Sigmoid colon (tissue), 7 donors: ENCODE results near the gene EHBP1. TPM values are rescaled to one million over a fixed set of nuclear protein-coding genes. Genes with fewer than 3 reads are reported as not detected.

Experiments used
- DNase-seq: peaks from one replicate; pipeline ENCODE4 v3.0.0-alpha.2; 2019
- H3K27ac ChIP-seq, 4 donors: fragments of 200-600 bp; sonication (generic); one replicate each; pipeline ENCODE4 v1.5.1; 2016 to 2019; ENCODE audit warnings: mild to moderate bottlenecking in 1 of 4
- H3K27me3 ChIP-seq, 3 donors: fragments of 200-600 bp; sonication (generic); one replicate each; pipeline ENCODE4 v1.5.1; 2019; ENCODE audit warnings: mild to moderate bottlenecking in 1 of 3
- H3K36me3 ChIP-seq, 4 donors: fragments of 200-600 bp; sonication (generic); one replicate each; pipeline ENCODE4 v1.5.1; 2016 to 2019
- H3K4me1 ChIP-seq, 4 donors: fragments of 200-600 bp; sonication (generic); one replicate each; pipeline ENCODE4 v1.5.1; 2017 to 2019
- H3K4me3 ChIP-seq, 4 donors: fragments of 200-600 bp; sonication (generic); one replicate each; pipeline ENCODE4 v1.5.1; 2017 to 2019; ENCODE audit warnings: mild to moderate bottlenecking in 2 of 4, moderate library complexity in 1 of 4
- H3K9me3 ChIP-seq, 4 donors: fragments of 200-600 bp in 3 of 4; sonication (generic) in 3 of 4; one replicate each; pipeline versions ENCODE4 v1.5.1 to v1.6.1; 2013 to 2019
- CTCF ChIP-seq, 4 experiments: fragments of 450-650 bp in 3 of 4; fragments of 200-600 bp in 1 of 4; IDR thresholded peaks; one replicate each; pipeline ENCODE4 v1.5.1; 2016 to 2019; ENCODE audit warnings: antibody characterized with exemption in 4 of 4, mild to moderate bottlenecking in 3 of 4, moderate library complexity in 2 of 4
- EP300 ChIP-seq, 4 donors: sonication (generic); formaldehyde crosslinking; IDR thresholded peaks; one replicate each; pipeline ENCODE4 v1.6.1; 2017; ENCODE audit warnings: antibody characterized with exemption in 4 of 4
- POLR2A ChIP-seq, 2 donors: fragments of 450-650 bp; IDR thresholded peaks; one replicate each; pipeline ENCODE4 v1.6.1; 2016; ENCODE audit warnings: antibody characterized with exemption in 2 of 2, mild to moderate bottlenecking in 2 of 2, moderate library complexity in 2 of 2
- POLR2AphosphoS5 ChIP-seq, 4 donors: sonication (generic); formaldehyde crosslinking; IDR thresholded peaks; one replicate each; pipeline ENCODE4 v1.6.1; 2017; ENCODE audit warnings: antibody characterized with exemption in 4 of 4
- WGBS, 2 donors: extraction: QIAGEN DNeasy Blood & Tissue Kit; methylation state at CpG; one replicate each; pipeline ENCODE4 v1.1.7; 2013; 5-methylcytosine and 5-hydroxymethylcytosine counted together
- intact Hi-C: fragments of 100-400 bp; cut with DNase I; formaldehyde crosslinking; loops from one replicate; pipeline ENCODE4 v1.15.1; 2023
- polyA plus RNA-seq, 3 donors: library from polyadenylated mRNA; stranded (reverse); fragments of 200-250 nt; gene quantifications; one replicate each; pipeline ENCODE4 v1.2.3, GENCODE V29; 2013
- total RNA-seq, 4 donors: library from RNA; depleted of rRNA; stranded (reverse); fragments of >200 nt; gene quantifications; one replicate each; pipeline ENCODE4 v1.1.0, GENCODE V29; 2016
- donor health status: healthy with polysubstance abuse.
- donor health status: Bipolar disorder and iron deficiency.
- donor health status: healthy.

The EHBP1 gene
- total and polyA plus RNA-seq, 7 donors: 12.7 to 161 (median 121) TPM

GRCh38 chr2:62785216-62785615 lies 79.7 kb downstream of the EHBP1 start:
- Histone ChIP-seq H3K27ac (no peak overlapping the region), H3K27me3 (no peaks in the 10 kb centered on the region), H3K4me1 (peaks cover 0 to 77% (median 49%) of the 10 kb centered on the region in 4 donors), H3K4me3 (no peak overlapping the region), H3K9me3 (no peaks in the 10 kb centered on the region), H3K36me3 (no peaks in the 10 kb centered on the region)
- TF ChIP-seq POLR2AphosphoS5 (IDR thresholded peaks at IDR 0.05) (no peak), CTCF (IDR thresholded peaks at IDR 0.05) (no peak), POLR2A (IDR thresholded peaks at IDR 0.05) (no peak), EP300 (IDR thresholded peaks at IDR 0.05) (no peak)
- WGBS, 2 donors: 89 to 92% methylated on average over 3 of the region's 3 CpGs
- intact Hi-C loops: loop anchor here (10.0 kb wide), 1 partner anchor 210 kb away; no protein-coding TSS in a partner anchor
- DNase-seq: no peak

GRCh38 chr2:62785810-62786597 lies 80.5 kb downstream of the EHBP1 start:
- 93% methylated on average over 4 of the region's 4 CpGs for WGBS, 2 donors
- H3K4me1 ChIP-seq: peaks cover 0 to 77% (median 51%) of the 10 kb centered on the region in 4 donors
- TF ChIP-seq EP300 (IDR thresholded peaks at IDR 0.05) (no peak), POLR2AphosphoS5 (IDR thresholded peaks at IDR 0.05) (no peak), CTCF (IDR thresholded peaks at IDR 0.05) (no peak), POLR2A (IDR thresholded peaks at IDR 0.05) (no peak)
- no peak for DNase-seq
- no peaks in the 10 kb centered on the region for H3K36me3 ChIP-seq
- H3K9me3 ChIP-seq: no peaks in the 10 kb centered on the region
- intact Hi-C loops: loop anchor here (10.0 kb wide), 1 partner anchor 209 kb away; no protein-coding TSS in a partner anchor
- H3K27me3 ChIP-seq: no peaks in the 10 kb centered on the region
- H3K4me3 ChIP-seq: no peak overlapping the region
- H3K27ac ChIP-seq: no peak overlapping the region

GRCh38 chr2:62787386-62787785 lies 81.9 kb downstream of the EHBP1 start:
- TF ChIP-seq EP300 (IDR thresholded peaks at IDR 0.05): no peak
- TF ChIP-seq CTCF (IDR thresholded peaks at IDR 0.05): peak in 1 of 4 experiments; percentile 18
- no peaks in the 10 kb centered on the region for H3K9me3 ChIP-seq

DNA sequence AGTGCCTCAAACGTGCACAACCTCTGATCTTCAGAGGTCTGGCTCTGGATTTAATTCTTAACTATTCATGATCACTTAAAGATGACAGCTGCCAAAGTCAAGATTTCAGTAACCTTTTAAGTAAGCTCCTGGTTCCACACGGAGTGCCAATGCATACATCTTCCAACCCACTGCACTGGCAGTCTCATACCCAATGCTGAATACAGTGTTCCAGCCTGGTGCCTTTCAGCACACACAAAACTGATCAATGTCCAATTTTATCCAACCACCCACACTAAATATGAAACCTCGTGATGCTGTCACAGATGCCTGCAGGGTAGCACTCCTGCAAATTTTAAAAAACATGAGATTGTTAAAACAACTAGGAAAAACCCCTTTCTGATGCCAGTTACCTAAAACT lies 84.0 kb downstream of the EHBP1 start:
- no peak overlapping the region for H3K27ac ChIP-seq

More at GRCh38 chr2:62787386-62787785, 81.9 kb downstream of the EHBP1 start:
- H3K4me3 ChIP-seq: no peak overlapping the region
- H3K36me3 ChIP-seq: no peaks in the 10 kb centered on the region
- H3K27ac ChIP-seq: no peak overlapping the region
- no peak for DNase-seq
- 10 to 35% methylated on average over 2 of the region's 2 CpGs for WGBS, 2 donors
- no peaks in the 10 kb centered on the region for H3K27me3 ChIP-seq
- H3K4me1 ChIP-seq: peaks cover 0 to 90% (median 55%) of the 10 kb centered on the region in 4 donors
- intact Hi-C loops: loop anchor here (10.0 kb wide), 1 partner anchor 207 kb away; no protein-coding TSS in a partner anchor

More for the DNA sequence above, 84.0 kb downstream of the EHBP1 start:
- Histone ChIP-seq H3K4me1 (peaks cover 0 to 96% (median 56%) of the 10 kb centered on the region in 4 donors), H3K4me3 (no peak overlapping the region), H3K9me3 (no peaks in the 10 kb centered on the region), H3K27me3 (no peaks in the 10 kb centered on the region), H3K36me3 (no peaks in the 10 kb centered on the region)
- WGBS, 2 donors: 34 to 63% methylated on average over 3 of the region's 3 CpGs
- DNase-seq: no peak
- no peak for TF ChIP-seq POLR2A (IDR thresholded peaks at IDR 0.05)
- TF ChIP-seq EP300 (IDR thresholded peaks at IDR 0.05): no peak
- TF ChIP-seq CTCF (IDR thresholded peaks at IDR 0.05): no peak
- TF ChIP-seq POLR2AphosphoS5 (IDR thresholded peaks at IDR 0.05): no peak
- intact Hi-C loops: loop anchor here (10.0 kb wide), 1 partner anchor 205 kb away; no protein-coding TSS in a partner anchor
